NT2/D1 (cell line): ENCODE results near the gene AGAP2.

ENCODE experiments used
- SUZ12 ChIP-seq: IDR thresholded peaks from 2 replicates; pipeline ENCODE4 v1.6.1; 2011; ENCODE audit not compliant: insufficient read length, insufficient read depth; ENCODE audit errors: extremely low read depth
- YY1 ChIP-seq: IDR thresholded peaks from 2 replicates; pipeline ENCODE4 v1.6.1; 2011; ENCODE audit not compliant: insufficient read length, insufficient read depth
- ZNF274 ChIP-seq: IDR thresholded peaks from 2 replicates; pipeline ENCODE4 v1.6.1; 2011; ENCODE audit warnings: mild to moderate bottlenecking, low read depth, low read length

- no peak for TF ChIP-seq ZNF274
- no peak for TF ChIP-seq YY1
- no peak for TF ChIP-seq SUZ12
These were observed 37.7 kb upstream of the AGAP2 start for GRCh38 chr12:57776247-57776587.
